ENCODE measurements around the gene SIGLEC6. TPM values are rescaled to one million over a fixed set of nuclear protein-coding genes. Genes with fewer than 3 reads are reported as not detected.

SIGLEC6 gene
- total RNA-seq, 1 donor from 2014 or later, result not detected

- no peak for TF ChIP-seq CTCF (IDR thresholded peaks at IDR 0.05; ENCODE audit: insufficient read depth, low read length, poor library complexity, severe bottlenecking)
- Histone ChIP-seq H3K36me3 (ENCODE audit: control insufficient read depth, insufficient read depth, low read length) (no peaks in the 10 kb centered on the region), H3K27me3 (ENCODE audit: control insufficient read depth, insufficient read depth, low read length) (no peaks in the 10 kb centered on the region), H3K4me3 (ENCODE audit: low read depth, low read length) (no peak overlapping the region)
- DNase-seq (ENCODE audit: low read depth), result no peak
Measured at GRCh38 chr19:51541458-51542357, 10.2 kb upstream of the SIGLEC6 start.

GRCh38 chr19:51539821-51540366 lies 8.4 kb upstream of the SIGLEC6 start:
- no peak for DNase-seq (ENCODE audit: low read depth)
- TF ChIP-seq CTCF (IDR thresholded peaks at IDR 0.05; ENCODE audit: insufficient read depth, low read length, poor library complexity, severe bottlenecking), result no peak
- Histone ChIP-seq H3K4me3 (ENCODE audit: low read depth, low read length) (no peak overlapping the region), H3K27me3 (ENCODE audit: control insufficient read depth, insufficient read depth, low read length) (no peaks in the 10 kb centered on the region), H3K36me3 (ENCODE audit: control insufficient read depth, insufficient read depth, low read length) (no peaks in the 10 kb centered on the region)

GRCh38 chr19:51535535-51535934 lies 4.1 kb upstream of the SIGLEC6 start:
- H3K4me3 ChIP-seq (ENCODE audit: low read depth, low read length), result no peak overlapping the region

GRCh38 chr19:51530616-51531015 lies 854 bp downstream of the SIGLEC6 start:
- no peak for DNase-seq (ENCODE audit: low read depth)
- Histone ChIP-seq H3K4me3 (ENCODE audit: low read depth, low read length) (no peak overlapping the region), H3K36me3 (ENCODE audit: control insufficient read depth, insufficient read depth, low read length) (no peaks in the 10 kb centered on the region), H3K27me3 (ENCODE audit: control insufficient read depth, insufficient read depth, low read length) (no peaks in the 10 kb centered on the region)
- no peak for TF ChIP-seq CTCF (IDR thresholded peaks at IDR 0.05; ENCODE audit: insufficient read depth, low read length, poor library complexity, severe bottlenecking)

More at GRCh38 chr19:51535535-51535934, 4.1 kb upstream of the SIGLEC6 start:
- Histone ChIP-seq H3K36me3 (ENCODE audit: control insufficient read depth, insufficient read depth, low read length) (no peaks in the 10 kb centered on the region), H3K27me3 (ENCODE audit: control insufficient read depth, insufficient read depth, low read length) (no peaks in the 10 kb centered on the region)
- DNase-seq (ENCODE audit: low read depth), result no peak
- TF ChIP-seq CTCF (IDR thresholded peaks at IDR 0.05; ENCODE audit: insufficient read depth, low read length, poor library complexity, severe bottlenecking), result no peak

- H3K4me3 ChIP-seq (ENCODE audit: low read depth, low read length), result no peak overlapping the region
- no peaks in the 10 kb centered on the region for H3K36me3 ChIP-seq (ENCODE audit: control insufficient read depth, insufficient read depth, low read length)
- TF ChIP-seq CTCF (IDR thresholded peaks at IDR 0.05; ENCODE audit: insufficient read depth, low read length, poor library complexity, severe bottlenecking), result no peak
- no peak for DNase-seq (ENCODE audit: low read depth)
- no peaks in the 10 kb centered on the region for H3K27me3 ChIP-seq (ENCODE audit: control insufficient read depth, insufficient read depth, low read length)
Measured at GRCh38 chr19:51529301-51529700, 2.2 kb downstream of the SIGLEC6 start.

Data from kidney epithelial cell (primary cell).